ENCODE results near the gene SEC11C. TPM values are rescaled to one million over a fixed set of nuclear protein-coding genes. Genes with fewer than 3 reads are reported as not detected.
"Not testable (repeated sequence)": the region's sequence is repeated elsewhere in the genome, so short reads cannot be mapped to it uniquely, and the experiment has no call there.

Gene SEC11C
- total RNA-seq (2014; rRNA removed; shearing (Covaris generic)) = 22.1 and 25.2 TPM in 2 replicates

GRCh38 chr18:59139615-59140301, at the start of gene SEC11C:
TSS of gene SEC11C (plus strand) at chr18:59139884. CDS start at chr18:59139949, 65 bp downstream.
- DNase-seq (ENCODE audit: low spot score) = peak; percentile 91

GRCh38 chr18:59090966-59091603, 48.6 kb upstream of the SEC11C start:
- DNase-seq (ENCODE audit: low spot score) = no peak

GRCh38 chr18:59093668-59094067, 46.0 kb upstream of the SEC11C start:
- no peak for DNase-seq (ENCODE audit: low spot score)

GRCh38 chr18:59094569-59094968, 45.1 kb upstream of the SEC11C start:
- DNase-seq (ENCODE audit: low spot score) = no peak

DNA sequence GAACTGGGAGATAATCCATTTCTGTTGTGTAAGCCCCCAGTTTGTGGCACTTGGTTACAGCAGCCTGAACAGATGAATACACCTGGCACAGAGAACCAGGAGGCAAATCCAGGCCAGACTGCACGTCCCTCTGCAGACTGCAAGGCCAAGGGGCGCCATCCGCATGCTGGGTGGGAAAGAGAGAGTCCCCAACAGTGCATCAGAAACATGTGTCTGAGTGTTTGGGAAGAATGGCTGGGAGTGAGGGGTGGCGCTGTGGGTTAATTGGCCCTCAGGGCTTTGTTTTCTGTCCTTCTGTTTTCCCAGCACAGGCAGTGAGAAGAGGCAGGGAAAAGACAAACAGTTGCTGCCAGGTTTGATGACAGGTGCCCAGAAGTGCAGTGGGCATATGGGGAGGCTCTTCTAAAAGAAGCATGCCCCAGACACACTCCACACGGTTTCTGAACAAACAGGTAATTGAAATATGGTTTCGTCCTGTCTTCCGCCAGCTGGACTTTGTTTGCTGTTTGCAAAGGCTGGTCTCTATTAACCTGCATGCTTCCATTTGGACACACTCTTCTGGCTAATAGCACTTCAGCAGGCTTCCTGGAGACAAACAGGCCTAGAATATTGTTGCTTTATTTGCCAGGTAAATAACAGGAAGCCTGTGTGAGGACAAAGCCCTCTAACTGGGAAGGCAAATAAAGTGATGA, 43.4 kb upstream of the SEC11C start:
- no peak for DNase-seq (ENCODE audit: low spot score)

DNA sequence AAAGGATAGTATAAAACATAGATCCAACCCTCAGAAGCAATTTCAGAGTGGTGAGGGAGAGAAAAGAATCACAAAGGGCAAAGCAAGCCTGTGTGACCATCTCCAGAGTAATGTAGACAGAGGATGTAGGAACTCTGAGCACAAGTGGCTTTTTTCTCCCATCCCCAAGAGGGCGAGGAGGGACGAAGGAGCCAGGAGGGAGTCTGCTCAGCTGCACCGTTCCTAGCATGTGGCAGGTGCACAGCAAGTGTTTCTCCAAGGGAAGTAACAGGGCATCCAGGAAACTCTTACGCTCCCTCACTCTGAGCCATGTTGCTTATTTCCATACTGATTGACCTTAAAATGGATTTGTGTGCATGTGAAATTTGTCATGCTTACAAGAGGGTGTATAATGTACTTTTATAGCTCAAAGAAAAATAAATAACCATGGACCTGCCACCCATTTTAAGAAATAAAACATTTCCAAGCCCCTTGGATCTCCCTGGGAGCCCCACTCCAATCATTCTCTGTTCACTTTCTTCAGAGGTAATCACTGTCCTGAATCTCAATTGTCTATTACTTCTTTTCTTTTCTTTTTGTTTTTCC, 37.8 kb upstream of the SEC11C start:
- DNase-seq (ENCODE audit: low spot score) = no peak

DNA sequence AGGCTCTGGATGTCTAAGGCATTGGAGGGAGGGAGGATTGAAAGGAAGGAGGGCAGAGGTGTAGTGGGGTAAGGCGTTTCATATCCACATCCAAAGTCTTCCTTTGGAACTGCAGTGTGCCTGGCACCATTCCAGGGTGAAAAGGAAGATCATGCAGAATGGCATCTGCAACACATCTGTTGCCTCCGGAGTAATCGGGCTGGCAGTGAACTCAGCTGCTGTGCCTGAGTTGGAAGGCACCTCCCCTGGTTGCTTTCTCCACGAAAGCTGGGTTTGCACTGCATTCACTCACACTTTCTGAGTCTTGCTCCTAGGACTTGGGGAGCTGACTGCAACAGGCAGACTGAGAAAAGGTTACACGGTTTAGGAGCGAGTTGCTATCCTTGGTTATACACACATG, 30.3 kb upstream of the SEC11C start:
- no peak for DNase-seq (ENCODE audit: low spot score)

DNA sequence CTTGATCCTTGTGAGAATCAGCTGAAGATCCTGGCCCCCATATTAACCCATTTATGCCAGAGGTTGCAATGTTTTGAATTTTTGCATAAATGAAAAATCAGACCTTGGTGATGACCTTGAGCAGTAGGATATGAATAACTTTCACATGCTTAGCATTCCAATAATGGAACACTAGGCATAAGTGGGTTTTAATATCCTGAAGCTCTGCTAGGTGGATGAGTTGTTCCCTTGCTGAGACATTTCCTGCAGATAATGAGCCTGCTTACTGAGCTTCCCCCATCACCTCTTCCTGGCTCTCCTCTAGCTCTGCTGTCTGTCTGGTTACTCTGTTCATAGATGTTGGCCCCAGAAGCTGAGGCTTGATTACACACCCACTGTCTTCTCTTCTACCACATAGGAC, 25.5 kb upstream of the SEC11C start:
- DNase-seq (ENCODE audit: low spot score) = no peak

- no peak for DNase-seq (ENCODE audit: low spot score)
Measured at GRCh38 chr18:59123588-59124369, 15.9 kb upstream of the SEC11C start.

- DNase-seq (ENCODE audit: low spot score) = no peak
Measured at GRCh38 chr18:59124370-59124704, 15.3 kb upstream of the SEC11C start.

GRCh38 chr18:59127047-59127446, 12.6 kb upstream of the SEC11C start:
- no peak for DNase-seq (ENCODE audit: low spot score)

DNA sequence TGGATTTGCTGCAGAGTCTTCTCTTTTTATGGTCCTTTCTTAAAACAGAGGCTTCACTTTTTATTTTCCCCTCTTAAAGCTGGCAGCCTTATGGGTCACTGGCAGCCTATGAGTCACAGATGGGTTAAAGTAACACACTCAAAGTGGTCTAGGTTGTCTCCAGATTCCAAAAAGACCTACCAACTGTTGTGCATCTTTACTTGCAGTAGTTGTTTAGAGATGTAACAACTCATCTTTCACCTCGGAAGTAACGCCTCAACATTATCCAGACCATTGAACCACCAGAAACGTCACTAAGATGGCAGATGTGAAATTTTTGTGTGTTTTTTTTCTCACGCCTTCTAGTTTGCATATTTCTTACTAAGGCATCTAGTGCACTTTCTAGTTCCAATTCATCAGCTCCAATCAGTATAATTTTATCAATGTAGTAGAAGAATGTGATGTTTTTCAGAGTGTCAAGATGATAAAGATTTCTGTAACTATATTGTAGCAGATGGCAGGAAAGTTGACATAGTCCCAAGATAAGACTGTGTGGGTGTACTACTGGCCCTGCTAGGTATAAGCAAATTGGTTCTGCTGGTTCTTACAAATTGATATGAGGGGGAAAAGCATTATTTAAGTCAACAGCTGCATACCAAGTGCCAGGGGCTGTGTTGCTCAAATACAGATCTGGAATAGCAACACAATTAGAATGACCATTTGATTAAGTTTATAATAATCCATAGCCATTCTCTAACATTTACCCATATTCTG, 9.6 kb upstream of the SEC11C start:
- no peak for DNase-seq (ENCODE audit: low spot score)

GRCh38 chr18:59132810-59133465, 6.7 kb upstream of the SEC11C start:
- no peak for DNase-seq (ENCODE audit: low spot score)

GRCh38 chr18:59139291-59139614, 431 bp upstream of the SEC11C start:
- peak; percentile 85 for DNase-seq (ENCODE audit: low spot score)

GRCh38 chr18:59140302-59140885, 710 bp downstream of the SEC11C start:
- DNase-seq (ENCODE audit: low spot score) = peak; percentile 37

GRCh38 chr18:59141294-59142068, 1.8 kb downstream of the SEC11C start:
- no peak for DNase-seq (ENCODE audit: low spot score)

DNA sequence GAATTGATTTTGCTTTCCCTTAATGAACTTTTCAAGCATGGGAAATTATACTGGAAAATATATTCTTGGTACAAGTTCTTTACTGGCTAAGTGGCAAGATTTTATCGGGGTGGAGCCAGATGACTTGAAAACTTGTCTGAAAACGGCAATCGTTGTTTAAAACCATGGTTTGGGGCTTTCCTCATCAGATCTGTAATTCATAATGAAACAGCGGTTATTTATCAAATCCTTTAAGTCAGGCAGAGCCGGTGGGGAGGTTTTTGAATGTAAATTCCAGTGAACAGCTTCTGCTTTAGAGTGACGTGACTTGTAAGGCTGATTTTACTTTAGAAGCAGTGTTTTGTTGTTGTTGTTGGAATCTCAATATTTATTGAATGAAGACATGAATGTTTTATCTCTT, 2.6 kb downstream of the SEC11C start:
- no peak for DNase-seq (ENCODE audit: low spot score)

DNA sequence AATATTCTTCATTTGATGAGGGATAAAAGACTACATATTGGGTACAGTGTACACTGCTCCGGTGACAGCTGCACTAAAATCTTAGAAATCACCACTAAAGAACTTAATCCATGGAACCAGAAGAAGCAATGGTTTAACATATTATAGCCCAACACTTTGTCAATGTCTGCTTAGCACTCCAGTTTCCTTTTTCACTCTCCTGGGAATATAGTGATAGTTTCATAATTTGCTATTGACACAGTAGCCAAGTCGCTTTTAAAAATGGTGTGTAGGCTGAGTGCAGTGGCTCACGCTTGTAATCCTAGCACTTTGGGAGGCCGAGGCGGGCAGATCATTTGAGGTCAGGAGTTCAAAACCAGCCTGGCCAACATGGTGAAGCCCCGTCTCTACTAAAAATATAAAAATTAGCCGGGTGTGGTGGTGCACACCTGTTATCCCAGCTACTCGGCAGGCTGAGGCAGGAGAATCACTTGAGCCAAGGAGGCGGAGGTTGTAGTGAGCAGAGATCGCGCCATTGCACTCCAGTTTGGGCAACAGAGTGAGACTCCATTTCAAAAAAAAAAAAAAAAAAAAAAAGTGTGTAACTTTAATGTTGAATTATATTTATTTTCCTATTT, 3.2 kb downstream of the SEC11C start:
- not testable (repeated sequence) for DNase-seq (ENCODE audit: low spot score)

DNA sequence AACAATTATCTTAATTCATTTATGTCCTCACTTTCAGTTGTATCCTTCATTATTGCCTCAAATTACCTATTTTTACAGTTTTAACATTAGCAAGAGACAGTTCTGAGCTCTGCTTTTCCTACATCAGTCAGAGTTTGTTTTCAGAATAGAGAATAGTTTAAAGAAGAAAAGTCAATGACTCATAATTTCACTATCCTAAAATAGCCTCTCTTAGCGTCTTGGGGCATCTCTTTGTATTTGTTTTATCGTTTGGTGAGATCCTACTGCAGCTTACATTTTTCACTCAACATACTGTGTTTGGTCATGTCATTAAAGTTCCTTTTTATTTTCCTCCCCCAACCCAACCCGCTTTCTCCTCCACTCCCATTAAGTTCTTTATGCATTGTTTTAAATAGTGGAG, 3.8 kb downstream of the SEC11C start:
- no peak for DNase-seq (ENCODE audit: low spot score)

Measured in HT-29 (cell line).